ENCODE results near the gene PPP1R12B. TPM values are rescaled to one million over a fixed set of nuclear protein-coding genes. Genes with fewer than 3 reads are reported as not detected.
"Not testable (repeated sequence)": the region's sequence is repeated elsewhere in the genome, so short reads cannot be mapped to it uniquely, and the experiment has no call there.

PPP1R12B gene
- total RNA-seq, 1 donor from 2014 or later = 404 TPM

GRCh38 chr1:202600432-202601041 lies 252.0 kb downstream of the PPP1R12B start:
- intact Hi-C loops (cut with DNase I) = loop anchor here (2.0 kb wide), 1 partner anchor 100 kb away; no protein-coding TSS in a partner anchor
- no peak overlapping the region for H3K27ac ChIP-seq

GRCh38 chr1:202603435-202603834 lies 254.9 kb downstream of the PPP1R12B start:
- intact Hi-C loops (cut with DNase I) = no loop called here
- H3K27ac ChIP-seq = no peak overlapping the region
- H3K9me3 ChIP-seq = no peaks in the 10 kb centered on the region
- H3K27me3 ChIP-seq = no peaks in the 10 kb centered on the region
- H3K4me1 ChIP-seq = peaks cover 0 to 5% of the 10 kb centered on the region in 2 donors
- TF ChIP-seq CTCF (IDR thresholded peaks at IDR 0.05) = no peak
- H3K36me3 ChIP-seq = peaks cover 32 to 60% of the 10 kb centered on the region in 2 donors
- DNase-seq (ENCODE audit: low spot score in 2 of 2) = no peak
- H3K4me3 ChIP-seq = no peak overlapping the region

More at GRCh38 chr1:202600432-202601041, 252.0 kb downstream of the PPP1R12B start:
- TF ChIP-seq CTCF (IDR thresholded peaks at IDR 0.05) = no peak
- DNase-seq (ENCODE audit: low spot score in 2 of 2) = no peak
- Histone ChIP-seq H3K4me3 (no peak overlapping the region), H3K4me1 (peaks cover 0 to 5% of the 10 kb centered on the region in 2 donors), H3K36me3 (peaks cover 27 to 59% of the 10 kb centered on the region in 2 donors), H3K9me3 (no peaks in the 10 kb centered on the region), H3K27me3 (no peaks in the 10 kb centered on the region)

GRCh38 chr1:202605515-202605914 lies 257.0 kb downstream of the PPP1R12B start:
- no peak overlapping the region for H3K27ac ChIP-seq
- no peaks in the 10 kb centered on the region for H3K9me3 ChIP-seq
- no peak for DNase-seq (ENCODE audit: low spot score in 2 of 2)
- peaks cover 32 to 63% of the 10 kb centered on the region in 2 donors for H3K36me3 ChIP-seq
- TF ChIP-seq CTCF (IDR thresholded peaks at IDR 0.05) = no peak
- H3K4me1 ChIP-seq = no peaks in the 10 kb centered on the region
- H3K27me3 ChIP-seq = no peaks in the 10 kb centered on the region
- intact Hi-C loops (cut with DNase I) = no loop called here
- no peak overlapping the region for H3K4me3 ChIP-seq

- intact Hi-C loops (cut with DNase I); DNase-seq (ENCODE audit: low spot score in 2 of 2); H3K27ac ChIP-seq; H3K27me3 ChIP-seq; H3K4me3 ChIP-seq; H3K9me3 ChIP-seq: not testable (repeated sequence)
- peaks cover 13 to 23% of the 10 kb centered on the region in 2 donors for H3K36me3 ChIP-seq
- H3K4me1 ChIP-seq = peaks cover 15 to 23% of the 10 kb centered on the region in 2 donors
Measured at GRCh38 chr1:202612036-202612435, 263.5 kb downstream of the PPP1R12B start.

GRCh38 chr1:202613571-202613970 lies 265.1 kb downstream of the PPP1R12B start:
- TF ChIP-seq CTCF (IDR thresholded peaks at IDR 0.05) = no peak
- intact Hi-C loops (cut with DNase I) = no loop called here
- peaks cover 7 to 12% of the 10 kb centered on the region in 2 donors for H3K36me3 ChIP-seq
- DNase-seq (ENCODE audit: low spot score in 2 of 2) = no peak
- peaks cover 15 to 25% of the 10 kb centered on the region in 2 donors for H3K4me1 ChIP-seq
- H3K27ac ChIP-seq = no peak overlapping the region
- H3K9me3 ChIP-seq = no peaks in the 10 kb centered on the region
- no peaks in the 10 kb centered on the region for H3K27me3 ChIP-seq
- no peak overlapping the region for H3K4me3 ChIP-seq

GRCh38 chr1:202614363-202615207 lies 266.1 kb downstream of the PPP1R12B start:
- TF ChIP-seq CTCF (IDR thresholded peaks at IDR 0.05) = peak in 1 of 3 experiments; percentile 17
- H3K9me3 ChIP-seq; H3K27me3 ChIP-seq; DNase-seq (ENCODE audit: low spot score in 2 of 2); H3K4me3 ChIP-seq; intact Hi-C loops (cut with DNase I): not testable (repeated sequence)
- Histone ChIP-seq H3K27ac (peak overlapping the region; percentile 70 to 76), H3K4me1 (peaks cover 15 to 29% of the 10 kb centered on the region in 2 donors), H3K36me3 (peaks cover 7 to 11% of the 10 kb centered on the region in 2 donors)

- intact Hi-C loops (cut with DNase I); H3K9me3 ChIP-seq; DNase-seq (ENCODE audit: low spot score in 2 of 2); H3K27me3 ChIP-seq; H3K4me3 ChIP-seq: not testable (repeated sequence)
- Histone ChIP-seq H3K36me3 (peaks cover 7 to 11% of the 10 kb centered on the region in 2 donors), H3K27ac (peak overlapping the region; percentile 70 to 76), H3K4me1 (peaks cover 15 to 29% of the 10 kb centered on the region in 2 donors)
Measured at GRCh38 chr1:202615208-202615500, 266.7 kb downstream of the PPP1R12B start.
